Progenitor cell of endocrine pancreas (in vitro differentiated cells): ENCODE measurements around the gene PTH2. TPM values are rescaled to one million over a fixed set of nuclear protein-coding genes. Genes with fewer than 3 reads are reported as not detected.

Source experiments
- DNase-seq: peaks from one replicate; pipeline ENCODE4 v3.0.0; 2021; ENCODE audit warnings: low spot score; ENCODE audit not compliant: unreplicated experiment
- H3K27ac Mint-ChIP-seq: 2 replicates; pipeline ENCODE4 v1.8.0; 2021; ENCODE audit warnings: mild to moderate bottlenecking, moderate library complexity, mixed read lengths
- H3K27me3 Mint-ChIP-seq: 2 replicates; pipeline ENCODE4 v1.8.0; 2021; ENCODE audit warnings: mixed read lengths
- H3K36me3 Mint-ChIP-seq: 2 replicates; pipeline ENCODE4 v1.8.0; 2022; ENCODE audit warnings: mixed read lengths; ENCODE audit not compliant: insufficient read depth
- H3K4me1 Mint-ChIP-seq: 2 replicates; pipeline ENCODE4 v1.8.0; 2021; ENCODE audit warnings: low read depth, mixed read lengths
- H3K4me3 Mint-ChIP-seq: 2 replicates; pipeline ENCODE4 v1.8.0; 2021; ENCODE audit warnings: low read depth, mild to moderate bottlenecking, moderate library complexity, mixed read lengths
- H3K9me3 Mint-ChIP-seq: 2 replicates; pipeline ENCODE4 v1.8.0; 2021; ENCODE audit warnings: low read depth, mixed read lengths
- CTCF ChIP-seq: fragments of 200-600 bp; sonication (generic); IDR thresholded peaks from one replicate; pipeline ENCODE4 v1.5.0; 2021; ENCODE audit warnings: antibody characterized with exemption, mild to moderate bottlenecking; ENCODE audit not compliant: unreplicated experiment
- total RNA-seq: library from RNA; stranded (reverse); gene quantifications from 2 replicates; pipeline ENCODE4 v1.2.1, GENCODE V29; 2021

Gene PTH2
- total RNA-seq, 1 donor from 2014 or later: not detected

GRCh38 chr19:49414256-49414655, 9.0 kb downstream of the PTH2 start:
- DNase-seq: no peak
- Mint-ChIP-seq H3K9me3 (no peaks in the 10 kb centered on the region), H3K4me1 (no peaks in the 10 kb centered on the region), H3K36me3 (no peaks in the 10 kb centered on the region), H3K4me3 (no peak overlapping the region), H3K27ac (no peak overlapping the region), H3K27me3 (peaks cover 71% of the 10 kb centered on the region)
- TF ChIP-seq CTCF: no peak

- no peak overlapping the region for H3K27ac Mint-ChIP-seq
- H3K4me3 Mint-ChIP-seq: no peak overlapping the region
- peaks cover 70% of the 10 kb centered on the region for H3K27me3 Mint-ChIP-seq
- DNase-seq: no peak
- no peaks in the 10 kb centered on the region for H3K9me3 Mint-ChIP-seq
- H3K4me1 Mint-ChIP-seq: no peaks in the 10 kb centered on the region
- no peak for TF ChIP-seq CTCF
- no peaks in the 10 kb centered on the region for H3K36me3 Mint-ChIP-seq
These were observed 9.9 kb downstream of the PTH2 start for GRCh38 chr19:49413348-49413747.

GRCh38 chr19:49411681-49412326, 11.4 kb downstream of the PTH2 start:
- TF ChIP-seq CTCF: no peak
- no peaks in the 10 kb centered on the region for H3K4me1 Mint-ChIP-seq
- no peak overlapping the region for H3K27ac Mint-ChIP-seq
- H3K27me3 Mint-ChIP-seq: peaks cover 64% of the 10 kb centered on the region
- DNase-seq: no peak
- no peak overlapping the region for H3K4me3 Mint-ChIP-seq
- H3K36me3 Mint-ChIP-seq: no peaks in the 10 kb centered on the region
- no peaks in the 10 kb centered on the region for H3K9me3 Mint-ChIP-seq

GRCh38 chr19:49409441-49410029, 13.7 kb downstream of the PTH2 start:
- DNase-seq: no peak
- H3K4me1 Mint-ChIP-seq: no peaks in the 10 kb centered on the region
- H3K4me3 Mint-ChIP-seq: no peak overlapping the region
- H3K9me3 Mint-ChIP-seq: no peaks in the 10 kb centered on the region
- no peak overlapping the region for H3K27ac Mint-ChIP-seq
- peaks cover 53% of the 10 kb centered on the region for H3K27me3 Mint-ChIP-seq
- H3K36me3 Mint-ChIP-seq: no peaks in the 10 kb centered on the region
- TF ChIP-seq CTCF: no peak

GRCh38 chr19:49408816-49409440, 14.3 kb downstream of the PTH2 start:
- Mint-ChIP-seq H3K27me3 (peaks cover 51% of the 10 kb centered on the region), H3K4me1 (peaks cover under 1% of the 10 kb centered on the region), H3K36me3 (no peaks in the 10 kb centered on the region), H3K4me3 (no peak overlapping the region), H3K9me3 (no peaks in the 10 kb centered on the region), H3K27ac (no peak overlapping the region)
- no peak for DNase-seq
- no peak for TF ChIP-seq CTCF
